Left lung (tissue), 10 donors: ENCODE results near the gene NINL. TPM values are rescaled to one million over a fixed set of nuclear protein-coding genes. Genes with fewer than 3 reads are reported as not detected.

Source experiments
- ATAC-seq: fragments of 200-7000 bp; cut with Tn5 transposase; one replicate; pipeline ENCODE4 v1.9.1; 2020; ENCODE audit warnings: moderate library complexity
- DNase-seq, 4 donors: peaks; one replicate each; pipeline ENCODE4 v3.0.0-alpha.2; 2013 to 2020
- H3K27ac ChIP-seq, 2 donors: fragments of 200-600 bp; sonication (generic) in 1 of 2; one replicate each; pipeline versions ENCODE4 v1.5.0 to v1.8.0; 2020 to 2021
- H3K27me3 ChIP-seq, 2 donors: fragments of 200-600 bp; sonication (generic) in 1 of 2; one replicate each; pipeline versions ENCODE4 v1.5.0 to v1.8.0; 2020 to 2021
- H3K36me3 ChIP-seq, 2 donors: fragments of 200-600 bp; sonication (generic) in 1 of 2; one replicate each; pipeline versions ENCODE4 v1.5.0 to v1.8.0; 2020 to 2021
- H3K4me1 ChIP-seq, 2 donors: fragments of 200-600 bp; one replicate each; pipeline ENCODE4 v1.8.0; 2021
- H3K4me3 ChIP-seq, 2 donors: fragments of 200-600 bp; sonication (generic) in 1 of 2; one replicate each; pipeline versions ENCODE4 v1.5.0 to v1.8.0; 2020 to 2021; ENCODE audit warnings: mild to moderate bottlenecking in 1 of 2
- H3K9me3 ChIP-seq, 2 donors: fragments of 200-600 bp; sonication (generic) in 1 of 2; one replicate each; pipeline versions ENCODE4 v1.5.0 to v1.8.0; 2020 to 2021
- intact Hi-C, 2 donors: fragments of 100-400 bp; cut with DNase I; formaldehyde crosslinking; loops; one replicate each; pipeline versions ENCODE4 v1.11.2 to v1.14.2; 2022
- polyA plus RNA-seq, 6 donors: library from polyadenylated mRNA; unstranded; fragments of 120-200 nt; gene quantifications; one replicate each; pipeline ENCODE4 v1.2.1, GENCODE V29; 2013; ENCODE audit not compliant: insufficient read length in 6 of 6
- total RNA-seq, 2 donors: library from RNA; stranded (reverse); fragmentation: NEBNext Ultra II Directional; extraction: Animal tissue kit (Norgen Biotek cat#: 25700); gene quantifications; one replicate each; pipeline ENCODE4 v1.2.1, GENCODE V29; 2021
- TF ChIP-seq, protein P1 (sequence below), 2 donors: fragments of 200-600 bp; sonication (generic) in 1 of 2; IDR thresholded peaks; one replicate each; pipeline versions ENCODE4 v1.5.0 to v1.8.0; 2021; ENCODE audit warnings: antibody characterized with exemption in 2 of 2
- donor health status: DM: no; HTN: yes; CAD: no.
- donor health status: DM: no; HTN: no; CAD: no.

The NINL gene
- total and polyA plus RNA-seq, 8 donors: 9.6 to 78.8 (median 67.8) TPM

DNA sequence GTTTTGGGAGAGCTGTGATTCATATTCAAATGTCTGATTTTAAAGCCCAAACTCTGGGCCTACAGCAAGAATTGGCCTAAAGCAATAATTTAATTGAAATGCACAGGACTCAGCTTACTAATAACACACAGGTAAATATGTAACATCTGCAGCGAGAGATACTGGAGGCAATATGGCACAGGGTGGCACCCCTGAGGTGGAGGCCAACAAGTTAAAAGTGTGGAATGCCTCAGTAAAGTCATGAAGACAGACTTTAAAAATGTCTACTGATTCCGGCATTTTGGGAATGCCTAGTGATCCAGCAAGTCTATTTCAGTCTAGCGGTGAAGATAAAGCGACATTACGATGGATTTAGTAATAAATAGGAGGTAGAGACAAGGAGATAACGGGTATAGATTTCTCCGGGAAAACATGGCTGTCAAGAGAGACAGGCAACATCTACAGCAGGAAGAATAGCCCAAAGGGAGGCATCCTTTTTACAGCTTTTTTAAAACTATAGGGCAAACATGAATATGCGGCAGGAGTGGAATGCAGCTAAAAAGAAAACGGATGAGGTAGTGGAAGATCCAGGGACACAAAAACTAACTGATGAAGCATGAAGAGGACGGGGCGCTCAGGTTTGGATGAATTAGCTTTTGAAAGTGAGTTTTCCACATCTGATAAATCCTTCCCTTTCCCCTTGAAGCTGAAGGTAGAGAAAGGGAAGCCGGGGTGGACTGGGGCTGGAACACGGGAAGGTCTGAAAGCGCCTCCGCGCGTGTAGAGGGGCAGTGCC, 37.3 kb upstream of the NINL start:
- peak overlapping the region; percentile 95 for H3K27ac ChIP-seq
- ATAC-seq (no peak), DNase-seq (no peak)
- no peaks in the 10 kb centered on the region for H3K27me3 ChIP-seq
- peaks cover 12 to 34% of the 10 kb centered on the region in 2 donors for H3K4me1 ChIP-seq
- no peaks in the 10 kb centered on the region for H3K36me3 ChIP-seq
- intact Hi-C loops: no loop called here
- TF ChIP-seq, protein P1, sequence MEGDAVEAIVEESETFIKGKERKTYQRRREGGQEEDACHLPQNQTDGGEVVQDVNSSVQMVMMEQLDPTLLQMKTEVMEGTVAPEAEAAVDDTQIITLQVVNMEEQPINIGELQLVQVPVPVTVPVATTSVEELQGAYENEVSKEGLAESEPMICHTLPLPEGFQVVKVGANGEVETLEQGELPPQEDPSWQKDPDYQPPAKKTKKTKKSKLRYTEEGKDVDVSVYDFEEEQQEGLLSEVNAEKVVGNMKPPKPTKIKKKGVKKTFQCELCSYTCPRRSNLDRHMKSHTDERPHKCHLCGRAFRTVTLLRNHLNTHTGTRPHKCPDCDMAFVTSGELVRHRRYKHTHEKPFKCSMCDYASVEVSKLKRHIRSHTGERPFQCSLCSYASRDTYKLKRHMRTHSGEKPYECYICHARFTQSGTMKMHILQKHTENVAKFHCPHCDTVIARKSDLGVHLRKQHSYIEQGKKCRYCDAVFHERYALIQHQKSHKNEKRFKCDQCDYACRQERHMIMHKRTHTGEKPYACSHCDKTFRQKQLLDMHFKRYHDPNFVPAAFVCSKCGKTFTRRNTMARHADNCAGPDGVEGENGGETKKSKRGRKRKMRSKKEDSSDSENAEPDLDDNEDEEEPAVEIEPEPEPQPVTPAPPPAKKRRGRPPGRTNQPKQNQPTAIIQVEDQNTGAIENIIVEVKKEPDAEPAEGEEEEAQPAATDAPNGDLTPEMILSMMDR (IDR thresholded peaks at IDR 0.05): no peak
- peaks cover 0 to under 1% of the 10 kb centered on the region in 2 donors for H3K9me3 ChIP-seq
- peak overlapping the region; percentile 82 to 96 for H3K4me3 ChIP-seq

DNA sequence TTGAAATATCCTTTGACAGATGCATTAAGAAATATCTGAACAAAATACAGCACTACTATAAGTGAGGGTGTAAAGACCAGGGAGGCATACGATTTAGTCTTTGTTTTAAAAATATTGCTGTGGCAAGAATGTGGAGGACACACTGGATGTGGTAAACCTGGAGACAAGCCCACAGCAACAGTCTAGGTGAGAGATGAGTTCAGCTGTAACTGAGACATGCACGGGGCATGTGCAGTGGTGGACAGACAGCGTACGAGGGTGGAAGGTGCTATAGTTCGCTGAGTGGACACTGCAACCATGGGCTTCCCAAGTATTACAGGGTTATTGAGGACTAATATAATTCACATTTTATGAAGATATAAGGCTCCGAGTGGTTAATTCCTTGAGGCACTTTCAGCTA, 36.7 kb upstream of the NINL start:
- ATAC-seq: no peak

DNA sequence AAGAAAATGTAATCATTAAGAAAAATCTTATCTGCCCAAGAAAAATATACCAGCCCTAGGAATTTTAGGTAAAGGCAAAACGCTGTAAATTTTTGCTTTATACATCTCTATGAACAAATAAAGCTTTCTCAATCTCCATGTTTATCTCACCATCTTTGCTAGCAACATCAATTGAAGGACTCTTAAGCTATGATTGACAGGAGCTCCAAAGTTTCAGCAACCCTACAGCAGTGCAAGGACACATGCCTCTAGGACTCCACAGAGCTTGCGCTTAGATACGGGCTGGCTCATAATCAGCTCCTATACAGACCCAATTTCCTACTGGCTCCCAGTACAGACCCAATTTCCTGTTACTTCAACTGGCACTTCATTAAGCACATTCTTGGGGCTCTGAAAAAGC, 34.2 kb upstream of the NINL start:
- DNase-seq: no peak

More for the DNA sequence above, 36.7 kb upstream of the NINL start:
- H3K27ac ChIP-seq: no peak overlapping the region
- TF ChIP-seq, protein P1 (IDR thresholded peaks at IDR 0.05): no peak
- no peaks in the 10 kb centered on the region for H3K36me3 ChIP-seq
- no peaks in the 10 kb centered on the region for H3K9me3 ChIP-seq
- no peak for DNase-seq
- no peaks in the 10 kb centered on the region for H3K27me3 ChIP-seq
- peaks cover 12 to 34% of the 10 kb centered on the region in 2 donors for H3K4me1 ChIP-seq
- H3K4me3 ChIP-seq: peak overlapping the region in 1 of 2 donors; percentile 82
- intact Hi-C loops: no loop called here

DNA sequence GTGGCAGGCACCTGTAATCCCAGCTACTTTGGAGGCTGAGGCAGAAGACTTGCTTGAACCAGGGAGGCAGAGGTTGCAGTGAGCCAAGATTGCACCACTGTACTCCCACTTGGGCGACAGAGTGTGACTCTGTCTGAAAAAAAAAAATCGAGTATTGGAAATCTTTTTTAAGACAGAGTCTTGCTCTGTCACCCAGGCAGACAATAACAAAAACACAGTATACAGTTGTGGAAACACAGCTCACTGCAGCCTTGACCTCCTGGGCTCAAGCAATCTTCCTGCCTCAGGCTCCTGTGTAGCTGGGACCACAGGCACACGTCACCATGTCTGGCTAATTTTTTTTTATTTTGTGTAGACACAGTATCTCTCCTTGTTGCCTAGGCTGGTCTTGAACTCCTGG, 23.4 kb upstream of the NINL start:
- Histone ChIP-seq H3K27ac (no peak overlapping the region), H3K9me3 (no peaks in the 10 kb centered on the region), H3K4me1 (no peaks in the 10 kb centered on the region), H3K36me3 (peaks cover 0 to 9% of the 10 kb centered on the region in 2 donors), H3K27me3 (no peaks in the 10 kb centered on the region), H3K4me3 (no peak overlapping the region)
- DNase-seq (no peak), ATAC-seq (no peak)
- intact Hi-C loops: no loop called here
- TF ChIP-seq, protein P1 (IDR thresholded peaks at IDR 0.05): no peak

More for the DNA sequence above, 34.2 kb upstream of the NINL start:
- Histone ChIP-seq H3K4me1 (peaks cover 8 to 27% of the 10 kb centered on the region in 2 donors), H3K27ac (no peak overlapping the region), H3K27me3 (no peaks in the 10 kb centered on the region), H3K4me3 (no peak overlapping the region), H3K36me3 (peaks cover 0 to 19% of the 10 kb centered on the region in 2 donors), H3K9me3 (no peaks in the 10 kb centered on the region)
- TF ChIP-seq, protein P1 (IDR thresholded peaks at IDR 0.05): no peak
- intact Hi-C loops: no loop called here
- ATAC-seq: no peak

DNA sequence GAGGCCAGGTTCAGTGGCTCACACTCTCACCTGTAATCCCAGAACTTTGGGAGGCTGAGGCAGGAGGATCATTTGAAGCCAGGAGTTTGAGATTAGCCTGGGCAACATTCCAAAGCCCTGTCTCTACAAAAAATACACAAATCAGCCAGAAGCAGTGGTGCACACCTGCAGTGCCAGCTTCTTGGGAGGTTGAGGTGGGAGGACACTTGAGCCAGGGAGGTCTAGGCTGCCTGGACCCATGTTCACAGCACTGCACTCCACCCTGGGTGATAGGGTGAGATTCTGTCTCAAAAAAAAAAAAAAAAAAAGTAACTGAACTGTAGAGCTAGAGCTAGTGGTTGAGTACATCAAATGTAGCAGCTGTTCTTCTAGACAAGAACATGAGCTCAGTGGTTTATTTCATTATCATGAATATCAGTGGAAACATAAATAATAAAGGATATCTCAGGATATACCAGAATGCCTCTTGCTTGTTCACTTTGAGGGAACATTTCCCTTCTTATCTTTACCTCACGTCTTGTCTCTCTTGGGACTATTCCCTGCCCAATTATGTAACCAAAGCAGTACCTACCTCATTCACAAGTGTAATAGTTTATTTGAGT, 20.9 kb upstream of the NINL start:
- H3K4me3 ChIP-seq: no peak overlapping the region
- ATAC-seq (no peak), DNase-seq (no peak)
- H3K27me3 ChIP-seq: no peaks in the 10 kb centered on the region
- H3K9me3 ChIP-seq: no peaks in the 10 kb centered on the region
- intact Hi-C loops: no loop called here
- H3K27ac ChIP-seq: no peak overlapping the region
- TF ChIP-seq, protein P1 (IDR thresholded peaks at IDR 0.05): no peak
- no peaks in the 10 kb centered on the region for H3K36me3 ChIP-seq
- no peaks in the 10 kb centered on the region for H3K4me1 ChIP-seq
